GM19193 (cell line): ENCODE results near the gene ALDH3B1.

Source experiments
- POLR2A ChIP-seq: IDR thresholded peaks from 4 replicates; pipeline ENCODE4 v1.6.1; 2011; ENCODE audit not compliant: insufficient read depth, insufficient read length; ENCODE audit errors: extremely low read depth

The ALDH3B1 gene

GRCh38 chr11:68006606-68007166 is 3.4 kb upstream of the ALDH3B1 start:
- TF ChIP-seq POLR2A = no peak

GRCh38 chr11:68007498-68008380 is 2.4 kb upstream of the ALDH3B1 start:
- no peak for TF ChIP-seq POLR2A

DNA sequence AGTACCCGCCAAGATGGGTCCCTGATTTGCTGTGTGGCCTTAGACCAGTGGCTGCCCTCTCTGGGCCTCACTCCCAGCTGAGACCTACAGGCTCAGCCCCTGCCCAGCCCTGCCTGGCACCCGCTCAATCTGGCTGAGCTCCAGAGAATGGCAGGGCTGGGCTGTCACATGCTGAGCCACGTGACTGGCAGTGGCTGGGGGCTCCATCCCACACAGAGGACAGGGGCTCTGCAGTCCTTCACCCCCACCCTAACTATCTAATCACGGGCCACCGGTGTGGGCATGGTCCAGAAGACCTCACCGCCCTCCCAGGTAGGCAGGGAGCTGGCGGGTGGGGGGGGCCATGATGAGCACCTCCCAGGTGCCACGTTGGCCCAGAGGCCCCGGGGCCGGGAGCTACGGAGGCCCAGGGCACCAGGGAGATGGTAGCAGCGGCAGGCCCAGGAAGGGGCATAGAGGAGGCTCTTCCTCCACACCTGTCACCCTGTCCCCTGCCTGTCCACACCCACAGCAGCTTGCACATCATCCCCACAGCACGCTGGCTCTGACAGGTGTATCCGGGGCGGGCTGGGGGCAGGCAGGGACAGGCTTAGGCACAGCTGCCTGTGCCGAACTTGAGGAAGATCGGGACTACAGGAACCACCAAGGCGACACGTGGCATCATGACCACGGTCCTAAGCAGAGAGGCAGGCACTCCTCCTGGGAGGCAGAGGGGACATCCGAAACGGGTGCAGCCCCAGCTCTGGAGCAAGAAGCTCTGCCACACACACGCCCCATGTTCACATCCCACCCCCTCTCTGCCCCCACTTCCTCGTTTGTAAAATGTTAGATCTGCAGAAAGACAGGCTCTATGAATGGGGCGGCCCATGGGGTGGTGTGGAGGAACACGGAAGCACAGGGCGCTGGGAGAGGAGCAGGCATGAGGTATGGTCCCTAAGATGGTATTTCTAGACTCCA is 1.5 kb upstream of the ALDH3B1 start:
- TF ChIP-seq POLR2A = no peak

- no peak for TF ChIP-seq POLR2A
Observed at GRCh38 chr11:68009391-68010089, 587 bp upstream of the ALDH3B1 start.

- no peak for TF ChIP-seq POLR2A
Observed at GRCh38 chr11:68011051-68011943, 1.2 kb downstream of the ALDH3B1 start.

DNA sequence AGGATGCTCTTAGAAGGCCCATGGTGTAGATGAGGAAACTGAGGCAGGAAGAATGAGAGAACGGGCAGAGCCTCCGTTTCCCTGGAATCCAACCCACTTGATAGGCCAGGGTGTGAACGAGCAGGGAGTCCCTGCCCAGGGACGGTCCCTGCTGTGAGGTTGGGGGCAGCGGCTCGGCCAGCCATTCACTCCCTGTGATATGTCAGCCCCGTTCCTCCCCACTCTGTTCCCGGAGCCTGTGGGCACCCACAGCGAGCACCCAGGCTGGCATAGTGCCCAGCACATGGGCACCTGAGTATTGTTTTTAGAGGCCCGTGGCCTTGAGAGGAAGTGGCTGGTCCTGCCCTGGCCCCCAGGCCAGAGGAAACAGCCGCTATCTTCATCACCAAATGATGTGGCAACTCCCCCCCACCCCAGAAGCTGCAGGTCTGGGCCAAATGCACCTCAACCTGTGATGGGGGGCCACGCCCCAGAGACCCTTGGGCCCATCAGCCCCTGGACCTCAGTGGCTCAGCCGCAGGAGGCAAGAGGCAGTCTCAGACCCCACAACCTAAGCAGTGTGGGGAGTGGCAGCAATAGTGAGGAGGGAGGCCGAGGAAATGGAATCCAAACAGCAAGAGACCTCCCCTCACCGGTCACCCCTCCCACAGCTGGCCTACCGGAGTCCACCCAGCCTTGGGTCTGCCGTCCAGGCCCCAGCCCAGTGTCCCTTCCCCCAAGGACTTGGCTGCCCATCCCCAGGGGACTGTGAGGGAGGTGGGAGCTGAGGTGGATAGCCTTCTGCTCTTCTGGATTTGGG is 2.1 kb downstream of the ALDH3B1 start:
- no peak for TF ChIP-seq POLR2A

DNA sequence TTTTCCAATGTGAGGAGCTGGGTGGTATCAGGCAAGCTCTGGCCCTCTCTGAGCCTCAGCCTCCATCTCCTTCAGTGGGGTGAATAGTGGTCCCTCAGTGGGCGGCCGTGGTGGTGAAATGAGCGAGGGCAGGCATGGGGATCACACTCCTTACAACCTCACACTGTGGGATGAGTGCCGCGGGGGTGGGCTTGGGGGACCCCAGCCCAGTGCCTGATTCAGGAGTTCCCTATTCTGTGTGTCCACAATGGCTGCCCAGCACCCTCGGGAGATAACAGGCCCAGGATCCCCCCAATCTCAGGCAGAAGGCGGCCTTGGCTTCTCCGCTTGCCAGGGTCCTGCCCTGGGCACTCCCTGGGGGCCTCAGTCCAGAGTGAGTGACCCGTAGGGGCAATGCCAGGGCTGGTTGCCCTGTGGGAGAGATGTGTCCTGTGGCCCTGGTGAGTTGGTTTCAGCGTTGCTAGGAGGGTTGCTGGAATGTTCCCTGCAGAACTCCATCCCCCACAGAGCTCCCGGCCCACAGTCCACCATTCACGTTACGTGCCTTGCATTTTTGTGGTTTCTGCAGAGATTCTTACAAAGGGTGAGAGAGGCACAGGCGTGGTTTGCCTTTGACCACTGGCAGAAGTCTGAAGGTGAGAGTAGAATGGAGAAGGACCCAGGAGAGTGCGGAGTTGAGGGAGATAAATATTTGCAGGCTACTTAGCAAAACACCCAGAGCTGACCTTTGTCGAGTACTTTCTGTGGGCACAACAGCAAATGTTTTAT is 2.9 kb downstream of the ALDH3B1 start:
- no peak for TF ChIP-seq POLR2A

GRCh38 chr11:68013611-68014156 is 3.6 kb downstream of the ALDH3B1 start:
- no peak for TF ChIP-seq POLR2A

DNA sequence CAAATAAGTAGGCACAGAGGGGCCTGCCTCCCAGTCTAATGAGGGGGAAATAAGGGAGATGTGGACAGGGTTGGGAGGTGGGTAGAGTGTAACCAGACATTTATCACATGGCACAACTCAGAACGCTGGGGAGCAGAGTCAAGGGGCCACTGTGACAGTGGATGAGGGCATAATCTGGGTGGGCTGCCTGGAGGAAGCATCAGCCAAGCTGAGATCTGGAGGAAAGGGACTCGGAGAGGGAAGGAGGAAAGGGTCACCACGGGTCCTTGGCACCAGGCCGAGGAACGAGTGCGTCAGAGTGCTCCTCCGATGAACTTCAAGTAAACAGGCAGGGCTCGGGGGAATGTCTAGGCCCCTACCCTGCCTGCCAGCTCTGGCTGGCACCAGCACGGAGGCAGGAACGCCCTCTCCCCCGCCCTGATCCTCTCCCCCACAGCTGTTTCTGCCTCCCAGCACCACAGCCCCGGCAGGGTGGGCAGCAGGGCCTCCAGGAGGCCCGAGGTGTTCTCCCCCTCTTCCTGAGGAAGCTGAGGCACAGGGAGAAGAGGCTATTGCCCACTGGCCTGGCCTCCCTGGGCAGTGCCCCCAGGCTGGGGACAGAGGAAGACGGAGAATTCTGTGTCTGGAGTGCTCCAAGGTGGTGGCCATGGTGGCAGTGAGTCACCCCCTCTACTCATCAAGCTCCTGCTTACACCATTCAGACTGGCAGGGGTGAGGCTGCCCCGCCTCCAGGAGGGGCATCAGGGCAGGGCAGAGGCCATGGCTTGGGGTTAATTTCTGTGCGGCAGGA is 4.2 kb downstream of the ALDH3B1 start:
- TF ChIP-seq POLR2A = no peak

GRCh38 chr11:68014947-68015447 is 4.9 kb downstream of the ALDH3B1 start:
- TF ChIP-seq POLR2A = no peak

DNA sequence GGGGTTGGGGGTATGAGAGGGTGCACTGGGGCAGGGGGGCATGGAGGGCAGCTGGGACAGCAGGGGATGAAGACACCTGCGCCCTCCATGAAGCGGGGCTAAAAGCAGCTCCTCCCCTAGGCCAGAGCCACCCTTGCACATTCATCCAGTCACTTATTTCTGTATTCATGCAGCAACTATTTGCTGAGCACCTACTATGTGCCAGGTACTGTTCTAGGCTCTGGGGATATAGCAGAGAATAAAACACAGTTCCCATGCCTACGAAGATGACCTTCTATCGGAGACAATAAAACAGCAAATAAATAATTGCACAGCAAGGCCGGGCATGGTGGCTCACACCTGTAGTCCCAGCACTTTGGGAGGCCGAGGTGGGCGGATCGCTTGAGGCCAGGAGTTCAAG is 5.3 kb downstream of the ALDH3B1 start:
- TF ChIP-seq POLR2A = no peak
